GM18511 (cell line): Measurements from ENCODE around the gene RICTOR.

Source experiments
- ATAC-seq: cut with Tn5 transposase; IDR thresholded peaks from one replicate; pipeline ENCODE4 v1.9.1; 2021; ENCODE audit warnings: mild to moderate bottlenecking, moderate library complexity; ENCODE audit not compliant: unreplicated experiment

Gene RICTOR

DNA sequence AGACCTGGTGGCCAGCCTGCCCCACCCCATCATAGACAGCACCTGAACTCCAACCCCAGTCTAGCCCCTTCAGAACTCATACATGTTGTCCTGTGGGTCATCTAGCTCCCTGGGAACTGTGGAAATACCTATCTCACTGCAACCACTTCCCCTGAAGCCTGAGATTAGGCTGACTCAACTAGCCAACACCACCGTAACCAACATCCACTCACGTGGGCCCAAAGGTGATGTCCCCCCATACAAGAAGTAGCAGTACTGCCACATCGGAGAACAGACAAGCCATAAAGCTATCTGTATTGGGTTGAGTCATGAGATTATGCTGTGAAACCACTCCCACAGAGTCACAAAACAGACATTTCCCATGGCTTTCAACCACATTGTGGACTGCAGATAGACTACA is 181.8 kb downstream of the RICTOR start:
- no peak for ATAC-seq

- no peak for ATAC-seq
These were observed 182.6 kb downstream of the RICTOR start for GRCh38 chr5:38891563-38891962.

GRCh38 chr5:38889424-38889823 is 184.8 kb downstream of the RICTOR start:
- ATAC-seq = no peak

- ATAC-seq = no peak
These were observed 186.2 kb downstream of the RICTOR start for GRCh38 chr5:38888041-38888440.
